H1 (cell line): Measurements from ENCODE around the gene MCAT. TPM values are rescaled to one million over a fixed set of nuclear protein-coding genes. Genes with fewer than 3 reads are reported as not detected.

ENCODE experiments used
- CTCF ChIA-PET: fragments of 300-600 bp; sonication (Branson Sonifier 250); formaldehyde crosslinking; loops from one replicate; lab custom pipeline; 2021; ENCODE audit not compliant: partially characterized antibody; lab: Charles Lee
- POLR2A ChIA-PET: fragments of 300-600 bp; sonication (Branson Sonifier 250); formaldehyde crosslinking; loops from one replicate; lab custom pipeline; 2021; ENCODE audit warnings: inconsistent platforms; ENCODE audit not compliant: partially characterized antibody; lab: Charles Lee
- DNase-seq, 2 experiments: peaks; one replicate each; pipeline versions ENCODE4 v3.0.0 to v3.0.0-alpha.2; 2010 to 2022; ENCODE audit warnings: low spot score in 2 of 2, low read depth in 1 of 2, mixed read lengths in 1 of 2
- FAIRE-seq: peaks from 2 replicates; lab custom pipeline; 2011; peaks lifted over from hg19 to GRCh38; lab: Jason Lieb, UNC
- H2AFZ ChIP-seq: 2 replicates; pipeline ENCODE4 v1.8.1; 2012; ENCODE audit warnings: low read length, inconsistent platforms
- H2AK5ac ChIP-seq: 2 replicates; pipeline ENCODE4 v1.6.1; 2013; ENCODE audit warnings: low read depth, low read length
- H2BK120ac ChIP-seq: replicated peaks from 2 replicates; pipeline ENCODE3; 2013; ENCODE audit warnings: low read depth, low read length, inconsistent platforms
- H2BK12ac ChIP-seq: 2 replicates; pipeline ENCODE4 v1.6.1; 2013; ENCODE audit warnings: low read depth, low read length
- H2BK15ac ChIP-seq: 2 replicates; pipeline ENCODE4 v1.6.1; 2013; ENCODE audit warnings: low read length
- H2BK20ac ChIP-seq: 2 replicates; pipeline ENCODE4 v1.6.1; 2013; ENCODE audit warnings: low read length
- H2BK5ac ChIP-seq: 2 replicates; pipeline ENCODE4 v1.6.1; 2013; ENCODE audit warnings: low read depth, low read length
- H3K14ac ChIP-seq: 2 replicates; pipeline ENCODE4 v1.6.1; 2013; ENCODE audit warnings: inconsistent platforms; ENCODE audit not compliant: insufficient read length
- H3K18ac ChIP-seq: 2 replicates; pipeline ENCODE4 v1.6.1; 2013; ENCODE audit warnings: low read length; ENCODE audit errors: extremely low read depth
- H3K23ac ChIP-seq: 2 replicates; pipeline ENCODE4 v1.6.1; 2013; ENCODE audit warnings: inconsistent platforms; ENCODE audit not compliant: insufficient read length
- H3K23me2 ChIP-seq: 2 replicates; pipeline ENCODE4 v1.6.1; 2013; ENCODE audit warnings: low read depth, low read length
- H3K27ac ChIP-seq: 2 replicates; pipeline ENCODE4 v1.6.1; 2011; ENCODE audit warnings: low read depth, low read length, inconsistent platforms
- H3K27me3 ChIP-seq, 4 experiments: replicated peaks in 1 of 4; 1 replicate in 1 of 4; 2 replicates in 3 of 4; pipeline versions ENCODE4 v1.6.1 to v1.8.1; 2011 to 2013; ENCODE audit warnings: low read length in 3 of 4, mild to moderate bottlenecking in 3 of 4, inconsistent platforms in 2 of 4, mixed read lengths in 2 of 4, moderate library complexity in 1 of 4; ENCODE audit not compliant: control insufficient read depth in 3 of 4, insufficient read depth in 3 of 4; ENCODE audit errors: extremely low read depth in 1 of 4
- H3K36me3 ChIP-seq, 4 experiments: 2 replicates each; pipeline versions ENCODE4 v1.6.1 to v1.8.1; 2011 to 2013; ENCODE audit warnings: mild to moderate bottlenecking in 4 of 4, low read length in 3 of 4, moderate library complexity in 2 of 4, control low read depth in 1 of 4, inconsistent platforms in 1 of 4; ENCODE audit not compliant: insufficient read depth in 4 of 4, control insufficient read depth in 2 of 4
- H3K4ac ChIP-seq: replicated peaks from 2 replicates; pipeline ENCODE3; 2013; ENCODE audit warnings: low read length, low read depth, mixed read lengths, inconsistent platforms; ENCODE audit not compliant: insufficient read length
- H3K4me1 ChIP-seq, 4 experiments: replicated peaks in 1 of 4; 1 replicate in 1 of 4; 2 replicates in 3 of 4; pipeline versions ENCODE4 v1.6.1 to v1.8.1; 2011 to 2013; ENCODE audit warnings: low read length in 3 of 4, inconsistent platforms in 2 of 4, mixed read lengths in 1 of 4; ENCODE audit not compliant: insufficient read depth in 4 of 4, control insufficient read depth in 3 of 4
- H3K4me2 ChIP-seq, 2 experiments: 2 replicates each; pipeline versions ENCODE4 v1.6.1 to v1.8.1; 2011 to 2013; ENCODE audit warnings: low read depth in 2 of 2, low read length in 2 of 2, control low read depth in 1 of 2, inconsistent platforms in 1 of 2, mild to moderate bottlenecking in 1 of 2; ENCODE audit not compliant: insufficient read depth in 1 of 2
- H3K4me3 ChIP-seq, 4 experiments: fragments of 200-600, 300-600 bp in 1 of 4; sonication (generic), shearing (Covaris generic), sonication (Bioruptor Twin) in 1 of 4; 2 replicates each; pipeline versions ENCODE4 v1.5.1 to v1.8.1; 2011 to 2016; ENCODE audit warnings: low read length in 4 of 4, low read depth in 3 of 4, control low read depth in 2 of 4, inconsistent platforms in 2 of 4, mild to moderate bottlenecking in 2 of 4, mixed read lengths in 1 of 4, moderate library complexity in 1 of 4; ENCODE audit not compliant: insufficient read depth in 2 of 4; ENCODE audit errors: extremely low read depth in 1 of 4
- H3K56ac ChIP-seq: replicated peaks from 2 replicates; pipeline ENCODE3; 2013; ENCODE audit warnings: low read depth, mild to moderate bottlenecking, mixed read lengths, low read length, inconsistent platforms; ENCODE audit not compliant: insufficient read length
- H3K79me1 ChIP-seq: 2 replicates; pipeline ENCODE4 v1.6.1; 2013; ENCODE audit warnings: low read depth, low read length, control low read depth
- H3K79me2 ChIP-seq, 2 experiments: 2 replicates each; pipeline versions ENCODE4 v1.6.1 to v1.8.1; 2012 to 2013; ENCODE audit warnings: low read length in 2 of 2, mild to moderate bottlenecking in 2 of 2, inconsistent platforms in 1 of 2; ENCODE audit not compliant: insufficient read depth in 2 of 2, control insufficient read depth in 1 of 2
- H3K9ac ChIP-seq, 4 experiments: replicated peaks in 1 of 4; 1 replicate in 1 of 4; 2 replicates in 3 of 4; pipeline versions ENCODE4 v1.6.1 to v1.8.1; 2011 to 2013; ENCODE audit warnings: low read depth in 3 of 4, low read length in 3 of 4, control low read depth in 2 of 4, mild to moderate bottlenecking in 2 of 4, moderate library complexity in 2 of 4, inconsistent platforms in 1 of 4; ENCODE audit errors: extremely low read depth in 1 of 4
- H3K9me3 ChIP-seq, 2 experiments: 2 replicates each; pipeline versions ENCODE4 v1.6.1 to v1.8.1; 2012 to 2013; ENCODE audit warnings: mild to moderate bottlenecking in 2 of 2, moderate library complexity in 2 of 2, control low read depth in 1 of 2, inconsistent platforms in 1 of 2, low read depth in 1 of 2, low read length in 1 of 2, mixed read lengths in 1 of 2; ENCODE audit not compliant: insufficient read depth in 2 of 2
- H4K20me1 ChIP-seq, 2 experiments: replicated peaks in 1 of 2; 2 replicates each; pipeline versions ENCODE3 to v1.8.1; 2011 to 2013; ENCODE audit warnings: inconsistent platforms in 2 of 2, low read length in 2 of 2, mild to moderate bottlenecking in 1 of 2; ENCODE audit not compliant: insufficient read depth in 2 of 2, control insufficient read depth in 1 of 2
- H4K5ac ChIP-seq: 2 replicates; pipeline ENCODE4 v1.6.1; 2013; ENCODE audit warnings: low read length, low read depth, mixed read lengths, inconsistent platforms; ENCODE audit not compliant: insufficient read length
- H4K8ac ChIP-seq: 2 replicates; pipeline ENCODE4 v1.8.0; 2013; ENCODE audit warnings: mild to moderate bottlenecking, moderate library complexity, low read length, inconsistent platforms; ENCODE audit not compliant: insufficient read depth; ENCODE audit errors: extremely low read depth
- H4K91ac ChIP-seq: replicated peaks from 2 replicates; pipeline ENCODE3; 2013; ENCODE audit warnings: low read length, mixed read lengths, inconsistent platforms; ENCODE audit not compliant: insufficient read length
- ATF3 ChIP-seq: IDR thresholded peaks from 2 replicates; pipeline ENCODE4 v1.6.1; 2011; ENCODE audit warnings: low read depth, mild to moderate bottlenecking, low read length; ENCODE audit not compliant: insufficient read depth
- CTBP2 ChIP-seq: IDR thresholded peaks from 2 replicates; pipeline ENCODE4 v1.7.0; 2011; ENCODE audit warnings: borderline replicate concordance, mild to moderate bottlenecking, moderate library complexity, mixed read lengths, low read length; ENCODE audit not compliant: insufficient read depth, insufficient read length
- KDM1A ChIP-seq: fragments of 200-600, 300-600 bp; sonication (generic); IDR thresholded peaks from 2 replicates; pipeline ENCODE4 v1.7.1; 2016; ENCODE audit warnings: mild to moderate bottlenecking, low read length, borderline replicate concordance
- MAX ChIP-seq: IDR thresholded peaks from 2 replicates; pipeline ENCODE4 v1.6.1; 2012; ENCODE audit warnings: inconsistent platforms
- SIN3A ChIP-seq, 2 experiments: IDR thresholded peaks in 1 of 2; conservative IDR thresholded peaks in 1 of 2; 2 replicates each; pipeline ENCODE4 v1.6.1; 2011 to 2012; ENCODE audit warnings: low read length in 2 of 2, improper control_type of control experiment in 1 of 2, low read depth in 1 of 2, mild to moderate bottlenecking in 1 of 2
- WGBS, 2 experiments: shearing (Covaris generic) in 1 of 2; methylation state at CpG; one replicate each; pipeline versions ENCODE4 v1.1.6 to v1.1.7; 2013 to 2015; ENCODE audit warnings: low lambda C conversion rate in 2 of 2, mixed read lengths in 2 of 2, inconsistent platforms in 1 of 2, low coverage in 1 of 2, missing lambda C conversion rate in 1 of 2; ENCODE audit not compliant: insufficient replicate concordance in 2 of 2, insufficient coverage in 1 of 2, insufficient read length in 1 of 2; ENCODE audit errors: extremely low coverage in 1 of 2, missing lambda C conversion rate in 1 of 2; 5-methylcytosine and 5-hydroxymethylcytosine counted together
- polyA plus RNA-seq, 7 experiments: library from polyadenylated mRNA; depleted of rRNA in 3 of 7; stranded (reverse) in 5 of 7; unstranded in 2 of 7; fragments of >200 nt in 5 of 7; fragments of 200-250 nt in 2 of 7; gene quantifications; 1 replicate in 5 of 7; 2 replicates in 1 of 7; 4 replicates in 1 of 7; pipeline versions ENCODE4 v1.2.1 to v1.2.3, GENCODE V29; 2011 to 2013; ENCODE audit warnings: missing spikeins in 2 of 7, mixed read lengths in 2 of 7
- total RNA-seq: library from RNA; stranded (reverse); fragmentation: NEBNext Ultra II Directional; extraction: Animal tissue kit (Norgen Biotek cat#: 25700); gene quantifications from 2 replicates; pipeline ENCODE4 v1.2.1, GENCODE V29; 2021

MCAT gene
- total and polyA plus RNA-seq, 2 of the 8 experiments (the other 6 are each of a cell fraction or from before 2014, with no cell fraction given): 15.8 to 17.4 TPM

GRCh38 chr22:43171019-43171491 is 27.9 kb upstream of the MCAT start:
- Histone ChIP-seq H4K5ac (no peak overlapping the region), H3K14ac (no peak overlapping the region), H3K4me1 (no peaks in the 10 kb centered on the region), H3K9ac (no peak overlapping the region), H2BK5ac (no peak overlapping the region), H3K4me2 (no peak overlapping the region), H2AFZ (no peak overlapping the region), H3K79me1 (no peaks in the 10 kb centered on the region), H2BK20ac (no peak overlapping the region), H2AK5ac (no peak overlapping the region), H4K20me1 (peaks cover 7 to 11% of the 10 kb centered on the region in 2 experiments), H2BK15ac (no peak overlapping the region), H3K23ac (no peak overlapping the region), H3K4me3 (no peak overlapping the region), H4K8ac (peak overlapping the region; percentile 57; the same call in 1 of the 2 replicates), H2BK120ac (no peak overlapping the region), H4K91ac (no peak overlapping the region), H3K4ac (no peak overlapping the region), H3K9me3 (no peaks in the 10 kb centered on the region), H3K23me2 (no peaks in the 10 kb centered on the region), H3K79me2 (no peaks in the 10 kb centered on the region), H3K36me3 (peaks cover 31 to 64% (median 62%) of the 10 kb centered on the region in 4 experiments), H3K56ac (no peak overlapping the region), H3K27ac (no peak overlapping the region), H3K18ac (no peak overlapping the region), H3K27me3 (no peaks in the 10 kb centered on the region), H2BK12ac (no peak overlapping the region)
- ChIA-PET CTCF (interaction anchor here (1.3 to 1.4 kb wide), 2 partner anchors 9 to 58 kb away, joined by 3 to 5 read pairs; no protein-coding TSS in a partner anchor), POLR2A (interaction anchor here (1.7 to 2.5 kb wide), 2 partner anchors 9 kb away, joined by 5 to 12 read pairs; no protein-coding TSS in a partner anchor)
- TF ChIP-seq KDM1A: no peak
- TF ChIP-seq SIN3A (conservative IDR thresholded peaks at IDR 0.05 in 1 of 2, IDR thresholded peaks at IDR 0.05 in 1 of 2; ENCODE audit: low read depth in 1 of 2, low read length in 2 of 2): no peak
- TF ChIP-seq MAX: no peak
- no peak for TF ChIP-seq ATF3
- TF ChIP-seq CTBP2: no peak
- FAIRE-seq (no peak), DNase-seq (no peak)
- whole genome bisulfite sequencing, 2 experiments: 93% methylated on average over 14 of the region's 14 CpGs; no CpG with 5 or more reads in 1 of the 2 experiments
